Ishikawa (cell line): Measurements from ENCODE around the gene MRGPRG.

Experiments
- CREB1 ChIP-seq: IDR thresholded peaks from 2 replicates; pipeline ENCODE4 v1.6.1; 2012; ENCODE audit warnings: low read depth
- EGR1 ChIP-seq: IDR thresholded peaks from 2 replicates; pipeline ENCODE4 v1.6.1; 2012
- EP300 ChIP-seq: IDR thresholded peaks from 2 replicates; pipeline ENCODE4 v1.6.1; 2012; ENCODE audit warnings: borderline replicate concordance
- FOXM1 ChIP-seq: IDR thresholded peaks from 2 replicates; pipeline ENCODE4 v1.6.1; 2012; ENCODE audit warnings: low read depth, borderline replicate concordance
- NFIC ChIP-seq: IDR thresholded peaks from 2 replicates; pipeline ENCODE4 v1.6.1; 2012
- RAD21 ChIP-seq: IDR thresholded peaks from 2 replicates; pipeline ENCODE4 v1.6.1; 2012; ENCODE audit warnings: low read depth
- TAF1 ChIP-seq: IDR thresholded peaks from 2 replicates; pipeline ENCODE4 v1.6.1; 2012; ENCODE audit warnings: low read depth, mild to moderate bottlenecking
- TCF12 ChIP-seq: IDR thresholded peaks from 2 replicates; pipeline ENCODE4 v1.6.1; 2012; ENCODE audit warnings: low read depth
- TEAD4 ChIP-seq: IDR thresholded peaks from 2 replicates; pipeline ENCODE4 v1.6.1; 2012
- YY1 ChIP-seq: IDR thresholded peaks from 2 replicates; pipeline ENCODE4 v1.6.1; 2012; ENCODE audit warnings: low read depth
- ZBTB7A ChIP-seq: IDR thresholded peaks from 2 replicates; pipeline ENCODE4 v1.6.1; 2012; ENCODE audit warnings: low read depth
- TF ChIP-seq, protein P1 (sequence below): IDR thresholded peaks from 2 replicates; pipeline ENCODE4 v1.6.1; 2012; ENCODE audit warnings: low read depth, mild to moderate bottlenecking
- TF ChIP-seq, protein P2 (sequence below): IDR thresholded peaks from 2 replicates; pipeline ENCODE4 v1.6.1; 2012
- TF ChIP-seq, protein P3 (sequence below): IDR thresholded peaks from 2 replicates; pipeline ENCODE4 v1.6.1; 2012

Gene MRGPRG

DNA sequence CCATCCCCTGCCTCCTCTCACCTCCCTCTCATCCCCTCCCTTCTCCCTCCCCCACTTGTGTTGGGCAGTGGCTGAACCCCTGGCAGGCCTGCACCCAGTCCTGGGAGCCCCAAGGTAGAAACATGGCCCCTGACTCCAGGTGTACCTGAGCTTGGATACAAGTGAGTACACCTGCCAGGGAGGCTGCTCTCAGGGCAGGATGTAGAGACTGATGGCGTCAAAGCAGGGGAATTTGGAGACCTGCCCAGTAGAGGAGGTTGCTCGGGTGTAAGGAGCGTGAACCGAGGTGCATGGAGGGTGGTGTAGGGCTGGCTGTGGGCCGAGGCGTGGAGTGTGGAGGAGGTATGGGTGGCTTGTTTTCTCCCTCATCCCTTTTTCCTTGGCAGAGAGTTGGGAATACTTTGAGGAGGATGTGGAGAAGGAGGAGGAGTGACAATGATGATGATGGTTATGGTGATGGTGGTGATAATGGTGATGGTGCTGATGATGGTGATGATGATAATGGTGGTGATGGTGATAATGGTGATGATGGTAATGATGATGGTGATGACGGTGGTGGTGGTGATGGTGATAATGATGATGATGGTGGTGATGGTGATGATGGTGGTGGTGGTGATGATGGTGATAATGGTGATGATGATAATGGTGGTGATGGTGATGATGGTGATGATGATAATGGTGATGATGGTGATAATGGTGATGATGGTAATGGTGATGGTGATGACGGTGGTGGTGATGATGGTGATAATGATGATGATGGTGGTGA, 12.3 kb downstream of the MRGPRG start:
- no peak for TF ChIP-seq YY1
- TF ChIP-seq NFIC, result peak; percentile 11; the same call in 1 of the 2 replicates
- TF ChIP-seq RAD21, result no peak

GRCh38 chr11:3205261-3206155, 13.1 kb downstream of the MRGPRG start:
- no peak for TF ChIP-seq YY1
- no peak for TF ChIP-seq TEAD4
- no peak for TF ChIP-seq EGR1
- TF ChIP-seq, protein P1, sequence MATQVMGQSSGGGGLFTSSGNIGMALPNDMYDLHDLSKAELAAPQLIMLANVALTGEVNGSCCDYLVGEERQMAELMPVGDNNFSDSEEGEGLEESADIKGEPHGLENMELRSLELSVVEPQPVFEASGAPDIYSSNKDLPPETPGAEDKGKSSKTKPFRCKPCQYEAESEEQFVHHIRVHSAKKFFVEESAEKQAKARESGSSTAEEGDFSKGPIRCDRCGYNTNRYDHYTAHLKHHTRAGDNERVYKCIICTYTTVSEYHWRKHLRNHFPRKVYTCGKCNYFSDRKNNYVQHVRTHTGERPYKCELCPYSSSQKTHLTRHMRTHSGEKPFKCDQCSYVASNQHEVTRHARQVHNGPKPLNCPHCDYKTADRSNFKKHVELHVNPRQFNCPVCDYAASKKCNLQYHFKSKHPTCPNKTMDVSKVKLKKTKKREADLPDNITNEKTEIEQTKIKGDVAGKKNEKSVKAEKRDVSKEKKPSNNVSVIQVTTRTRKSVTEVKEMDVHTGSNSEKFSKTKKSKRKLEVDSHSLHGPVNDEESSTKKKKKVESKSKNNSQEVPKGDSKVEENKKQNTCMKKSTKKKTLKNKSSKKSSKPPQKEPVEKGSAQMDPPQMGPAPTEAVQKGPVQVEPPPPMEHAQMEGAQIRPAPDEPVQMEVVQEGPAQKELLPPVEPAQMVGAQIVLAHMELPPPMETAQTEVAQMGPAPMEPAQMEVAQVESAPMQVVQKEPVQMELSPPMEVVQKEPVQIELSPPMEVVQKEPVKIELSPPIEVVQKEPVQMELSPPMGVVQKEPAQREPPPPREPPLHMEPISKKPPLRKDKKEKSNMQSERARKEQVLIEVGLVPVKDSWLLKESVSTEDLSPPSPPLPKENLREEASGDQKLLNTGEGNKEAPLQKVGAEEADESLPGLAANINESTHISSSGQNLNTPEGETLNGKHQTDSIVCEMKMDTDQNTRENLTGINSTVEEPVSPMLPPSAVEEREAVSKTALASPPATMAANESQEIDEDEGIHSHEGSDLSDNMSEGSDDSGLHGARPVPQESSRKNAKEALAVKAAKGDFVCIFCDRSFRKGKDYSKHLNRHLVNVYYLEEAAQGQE, result no peak
- no peak for TF ChIP-seq EP300
- no peak for TF ChIP-seq ZBTB7A
- no peak for TF ChIP-seq RAD21
- TF ChIP-seq, protein P2, sequence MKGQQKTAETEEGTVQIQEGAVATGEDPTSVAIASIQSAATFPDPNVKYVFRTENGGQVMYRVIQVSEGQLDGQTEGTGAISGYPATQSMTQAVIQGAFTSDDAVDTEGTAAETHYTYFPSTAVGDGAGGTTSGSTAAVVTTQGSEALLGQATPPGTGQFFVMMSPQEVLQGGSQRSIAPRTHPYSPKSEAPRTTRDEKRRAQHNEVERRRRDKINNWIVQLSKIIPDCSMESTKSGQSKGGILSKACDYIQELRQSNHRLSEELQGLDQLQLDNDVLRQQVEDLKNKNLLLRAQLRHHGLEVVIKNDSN, result no peak
- TF ChIP-seq TAF1, result no peak
- TF ChIP-seq CREB1, result no peak
- TF ChIP-seq FOXM1, result no peak
- TF ChIP-seq NFIC, result no peak
- TF ChIP-seq, protein P3, sequence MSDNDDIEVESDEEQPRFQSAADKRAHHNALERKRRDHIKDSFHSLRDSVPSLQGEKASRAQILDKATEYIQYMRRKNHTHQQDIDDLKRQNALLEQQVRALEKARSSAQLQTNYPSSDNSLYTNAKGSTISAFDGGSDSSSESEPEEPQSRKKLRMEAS, result no peak

GRCh38 chr11:3204141-3205015, 14.2 kb downstream of the MRGPRG start:
- TF ChIP-seq YY1, result no peak
- no peak for TF ChIP-seq TCF12
- TF ChIP-seq NFIC, result no peak
- TF ChIP-seq, protein P2, result no peak
- TF ChIP-seq, protein P1, result no peak
- TF ChIP-seq FOXM1, result no peak
- TF ChIP-seq CREB1, result no peak
- TF ChIP-seq, protein P3, result no peak

DNA sequence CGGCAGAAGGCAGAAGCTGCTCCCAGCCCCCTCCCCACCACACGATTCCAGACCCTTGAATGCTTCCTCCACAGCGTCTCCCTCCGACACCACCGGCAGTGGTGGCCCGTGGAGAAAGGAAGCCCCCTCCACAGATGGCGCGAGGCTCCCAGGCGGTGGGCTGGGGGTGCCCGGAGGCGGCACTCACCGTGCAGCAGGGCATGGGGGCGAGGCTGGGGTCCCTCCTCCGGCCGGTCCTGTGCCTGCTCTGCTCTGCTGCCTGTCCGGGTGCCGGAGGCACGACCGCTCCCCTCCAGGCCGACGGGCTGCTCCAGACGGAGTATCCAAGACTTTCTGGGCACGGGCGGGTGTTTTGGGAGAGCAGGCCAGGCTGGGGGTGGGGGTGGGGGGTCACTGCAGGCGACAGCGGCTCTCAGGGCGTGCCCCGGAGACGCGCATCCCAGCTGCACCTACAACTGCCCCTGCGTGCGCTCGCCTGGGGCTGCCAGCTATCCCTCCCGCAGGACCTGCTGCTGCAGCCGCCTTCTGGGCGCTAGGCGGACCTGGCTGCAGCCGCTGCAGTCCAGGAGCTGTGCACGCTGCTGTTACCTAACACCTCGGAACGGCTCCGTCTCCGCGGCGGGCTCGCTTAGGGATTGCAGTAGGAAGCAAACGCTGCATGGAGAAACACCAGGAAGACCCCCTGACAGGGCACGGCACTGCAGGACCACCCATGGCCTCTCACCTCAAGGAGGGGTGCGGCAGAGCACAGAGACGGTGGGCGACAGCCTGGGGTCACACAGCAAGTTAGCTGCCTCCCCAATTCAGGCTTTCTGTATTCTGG, 15.2 kb downstream of the MRGPRG start:
- TF ChIP-seq, protein P2, result no peak
- TF ChIP-seq, protein P3, result peak; percentile 30; the same call in 1 of the 2 replicates
